Measurements from ENCODE around the gene OTOP2. TPM values are rescaled to one million over a fixed set of nuclear protein-coding genes. Genes with fewer than 3 reads are reported as not detected.

The OTOP2 gene
- total RNA-seq, 1 experiment from 2014 or later, result 0.11 TPM

GRCh38 chr17:74893936-74894671, 30.0 kb upstream of the OTOP2 start:
- Histone ChIP-seq H3K4me1 (ENCODE audit: insufficient read depth, low read length) (no peaks in the 10 kb centered on the region), H4K8ac (replicated peaks; ENCODE audit: insufficient read length, low read depth, low read length) (no peak overlapping the region), H3K9ac (ENCODE audit: extremely low read depth, insufficient read length, low read length) (no peak overlapping the region), H3K79me2 (ENCODE audit: insufficient read depth, low read length) (no peaks in the 10 kb centered on the region), H4K5ac (ENCODE audit: insufficient read length, low read depth, low read length) (no peak overlapping the region), H2BK120ac (ENCODE audit: low read depth, low read length, poor library complexity, severe bottlenecking) (no peak overlapping the region), H3K14ac (ENCODE audit: insufficient read depth, low read length) (no peak overlapping the region), H3K27me3 (ENCODE audit: insufficient read depth, low read length) (peaks cover 27% of the 10 kb centered on the region; the same call in 1 of the 2 replicates), H2BK15ac (ENCODE audit: low read depth, low read length) (no peak overlapping the region), H3K9me3 (ENCODE audit: control insufficient read depth, low read depth, low read length) (no peaks in the 10 kb centered on the region), H3K27ac (ENCODE audit: insufficient read length, low read depth, low read length) (no peak overlapping the region), H3K56ac (ENCODE audit: insufficient read length, low read depth, low read length) (no peak overlapping the region), H3T11ph (ENCODE audit: low read length) (no peak overlapping the region), H4K20me1 (ENCODE audit: control insufficient read depth, insufficient read depth, insufficient read length) (no peaks in the 10 kb centered on the region), H4K91ac (ENCODE audit: insufficient read length, low read depth, low read length) (no peak overlapping the region), H3K79me1 (ENCODE audit: insufficient read depth, low read depth, low read length, poor library complexity, severe bottlenecking) (no peaks in the 10 kb centered on the region), H2AK5ac (ENCODE audit: insufficient read length, low read length) (no peak overlapping the region), H2BK12ac (ENCODE audit: insufficient read length, low read depth, low read length) (no peak overlapping the region), H3K23ac (ENCODE audit: insufficient read length, low read depth, low read length) (no peak overlapping the region), H3K4me2 (ENCODE audit: insufficient read depth, insufficient read length, low read length) (peak overlapping the region; percentile 78), H2BK5ac (ENCODE audit: insufficient read length, low read length) (no peak overlapping the region), H2BK20ac (ENCODE audit: low read depth, low read length, poor library complexity, severe bottlenecking) (no peak overlapping the region), H2AFZ (ENCODE audit: low read length) (no peak overlapping the region), H3K18ac (ENCODE audit: insufficient read length, low read depth, low read length) (no peak overlapping the region), H3K23me2 (ENCODE audit: insufficient read length, low read depth, low read length, poor library complexity, severe bottlenecking) (peaks cover 8% of the 10 kb centered on the region), H3K4ac (ENCODE audit: low read depth, low read length) (no peak overlapping the region)
- peak overlapping the region; percentile 58 to 83 for H3K4me3 Mint-ChIP-seq
- no peak overlapping the region for H3K27ac Mint-ChIP-seq
- peaks cover 4 to 10% of the 10 kb centered on the region in 2 experiments for H3K4me1 Mint-ChIP-seq
- H3K36me3 Mint-ChIP-seq (ENCODE audit: insufficient read depth in 1 of 3, low read depth in 3 of 3), result no peaks in the 10 kb centered on the region
- DNase-seq, result no peak
- no peak for TF ChIP-seq CTCF (conservative IDR thresholded peaks at IDR 0.05)
- H3K9me3 Mint-ChIP-seq, result no peaks in the 10 kb centered on the region
- peaks cover 85% of the 10 kb centered on the region for H3K27me3 Mint-ChIP-seq (ENCODE audit: low read depth)
- no CpG with 5 or more reads among the region's 22 CpGs for WGBS (ENCODE audit: extremely low coverage, insufficient read length, low lambda C conversion rate)

Data from H9 (cell line).